ENCODE results near the gene POLDIP3.
"Not testable (repeated sequence)": the region's sequence is repeated elsewhere in the genome, so short reads cannot be mapped to it uniquely, and the experiment has no call there.

Gene POLDIP3

DNA sequence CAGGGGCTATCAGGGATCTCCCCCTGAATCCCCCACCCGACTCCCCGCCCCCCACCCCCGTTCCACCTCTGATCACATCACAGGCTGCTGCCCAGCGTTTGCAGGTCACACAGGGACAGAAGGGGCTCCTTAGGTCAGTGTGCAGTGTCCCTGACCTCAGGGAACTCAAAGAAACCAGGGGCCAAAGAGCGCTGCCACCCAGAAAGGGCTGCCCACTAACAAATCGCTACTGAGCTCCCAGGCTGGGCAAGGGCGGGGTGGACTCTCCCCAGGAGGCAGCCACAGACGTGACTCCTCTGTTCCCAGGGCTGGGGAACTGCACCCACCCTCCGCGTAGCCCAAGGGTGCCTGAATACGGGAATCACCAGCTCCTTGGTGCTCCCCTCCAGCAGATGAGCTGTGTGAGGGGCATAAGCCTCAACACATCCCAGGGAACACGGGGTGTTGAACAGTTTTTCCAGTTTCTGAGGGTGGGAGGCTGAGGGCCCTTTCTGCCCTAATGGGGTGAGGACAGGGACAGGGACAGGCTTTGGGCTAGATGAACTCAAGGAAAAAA, 9.9 kb upstream of the POLDIP3 start:
- DNase-seq (ENCODE audit: insufficient read length) (no peak), FAIRE-seq (no peak)
- no peak for TF ChIP-seq POLR2AphosphoS5 (IDR thresholded peaks at IDR 0.05; ENCODE audit: low read depth, low read length)
- no peak for TF ChIP-seq POLR2A (IDR thresholded peaks at IDR 0.05; ENCODE audit: low read depth, low read length)
- no peak for TF ChIP-seq TAF1 (IDR thresholded peaks at IDR 0.05; ENCODE audit: borderline replicate concordance, low read depth, low read length)

DNA sequence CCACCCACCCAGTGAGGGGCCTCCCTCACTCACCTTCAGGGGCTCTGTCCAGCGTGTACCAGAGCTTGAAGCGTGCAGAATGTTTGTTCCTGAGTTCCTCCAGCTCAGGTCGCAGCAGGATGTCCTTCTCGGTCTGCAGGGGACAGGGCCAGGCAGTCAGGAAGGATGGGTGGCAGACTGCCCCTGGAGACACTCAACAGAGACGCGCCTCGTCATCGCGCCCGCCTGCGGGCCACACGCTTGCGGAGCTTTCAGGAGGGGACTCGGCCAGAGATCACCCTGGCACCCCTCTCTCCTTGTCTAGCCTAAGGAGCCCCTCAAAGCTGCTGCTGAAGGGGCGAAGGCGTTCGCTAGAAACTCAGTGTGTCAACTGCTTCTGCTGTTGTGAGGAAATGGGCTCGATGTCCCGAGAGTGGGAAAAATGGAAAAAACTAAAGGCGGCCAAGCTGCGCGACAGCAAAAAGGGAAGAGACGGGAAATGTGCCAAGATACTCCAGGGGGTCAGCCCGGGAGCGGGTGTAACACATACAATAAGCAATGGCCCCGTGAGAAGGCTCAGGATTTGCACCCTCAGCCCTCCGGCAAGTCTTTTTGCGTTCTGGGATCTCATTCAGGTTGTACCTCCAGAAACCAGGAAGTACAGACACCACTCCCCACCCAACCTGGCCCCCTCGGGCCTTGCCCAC, 9.2 kb upstream of the POLDIP3 start:
- FAIRE-seq (peak; percentile 84), DNase-seq (ENCODE audit: insufficient read length) (no peak)
- no peak for TF ChIP-seq POLR2A (IDR thresholded peaks at IDR 0.05; ENCODE audit: low read depth, low read length)
- no peak for TF ChIP-seq TAF1 (IDR thresholded peaks at IDR 0.05; ENCODE audit: borderline replicate concordance, low read depth, low read length)
- TF ChIP-seq POLR2AphosphoS5 (IDR thresholded peaks at IDR 0.05; ENCODE audit: low read depth, low read length): no peak

DNA sequence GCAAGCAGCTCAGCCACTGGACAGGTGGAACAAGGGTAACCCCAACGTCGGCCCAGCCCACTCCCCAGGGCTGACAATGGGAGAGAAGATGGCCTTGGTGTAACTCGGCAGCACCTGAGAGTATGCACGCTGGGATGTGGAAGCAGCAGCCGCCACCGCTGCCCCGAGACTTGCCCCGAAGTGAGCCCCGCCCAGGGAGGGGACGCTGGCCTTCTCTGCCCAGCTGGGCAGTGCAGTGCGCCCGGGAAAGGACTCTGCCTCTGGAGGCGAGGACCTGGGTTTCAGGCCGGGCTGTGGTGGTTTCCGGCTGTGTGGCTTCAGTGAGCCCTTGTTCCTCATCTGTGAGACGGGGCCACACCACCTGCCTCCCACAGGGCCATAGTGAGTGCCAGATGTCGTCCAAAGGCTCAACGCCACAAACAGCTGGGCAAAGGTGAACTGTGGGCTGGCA, 8.6 kb upstream of the POLDIP3 start:
- DNase-seq (ENCODE audit: insufficient read length): no peak
- FAIRE-seq: no peak
- TF ChIP-seq POLR2AphosphoS5 (IDR thresholded peaks at IDR 0.05; ENCODE audit: low read depth, low read length) (no peak), POLR2A (IDR thresholded peaks at IDR 0.05; ENCODE audit: low read depth, low read length) (no peak), TAF1 (IDR thresholded peaks at IDR 0.05; ENCODE audit: borderline replicate concordance, low read depth, low read length) (no peak)

DNA sequence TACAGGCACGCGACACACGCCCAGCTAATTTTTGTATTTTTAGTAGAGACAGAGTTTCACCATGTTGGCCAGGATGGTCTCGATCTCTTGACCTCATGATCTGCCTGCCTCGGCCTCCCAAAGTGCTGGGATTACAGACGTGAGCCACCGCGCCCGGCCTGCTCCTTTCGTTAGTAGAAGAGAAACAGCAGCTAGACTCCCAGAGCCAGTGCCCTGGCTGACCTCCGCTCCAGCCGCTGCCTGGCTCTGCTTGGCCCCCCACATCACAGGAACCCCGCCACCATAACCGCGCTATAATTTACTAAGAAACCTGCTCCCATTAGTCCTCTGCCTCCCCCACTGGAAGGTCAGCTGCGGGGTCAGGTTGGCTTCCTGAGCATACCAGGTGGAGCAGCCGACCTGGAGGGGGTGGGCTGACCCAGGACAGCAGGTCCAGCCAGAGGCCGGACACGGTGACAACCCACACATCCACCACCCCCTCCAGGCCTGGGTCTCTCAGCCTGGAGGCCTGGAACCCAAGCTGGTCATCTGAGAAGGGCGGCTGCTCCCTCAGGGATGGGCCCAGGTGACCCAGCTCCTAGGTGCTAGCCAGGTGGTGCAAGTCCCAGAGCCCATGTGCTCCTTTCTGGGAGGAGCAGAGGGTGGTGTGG, 7.5 kb upstream of the POLDIP3 start:
- FAIRE-seq: no peak
- no peak for DNase-seq (ENCODE audit: insufficient read length)
- TF ChIP-seq POLR2AphosphoS5 (IDR thresholded peaks at IDR 0.05; ENCODE audit: low read depth, low read length) (no peak), TAF1 (IDR thresholded peaks at IDR 0.05; ENCODE audit: borderline replicate concordance, low read depth, low read length) (no peak), POLR2A (IDR thresholded peaks at IDR 0.05; ENCODE audit: low read depth, low read length) (no peak)

DNA sequence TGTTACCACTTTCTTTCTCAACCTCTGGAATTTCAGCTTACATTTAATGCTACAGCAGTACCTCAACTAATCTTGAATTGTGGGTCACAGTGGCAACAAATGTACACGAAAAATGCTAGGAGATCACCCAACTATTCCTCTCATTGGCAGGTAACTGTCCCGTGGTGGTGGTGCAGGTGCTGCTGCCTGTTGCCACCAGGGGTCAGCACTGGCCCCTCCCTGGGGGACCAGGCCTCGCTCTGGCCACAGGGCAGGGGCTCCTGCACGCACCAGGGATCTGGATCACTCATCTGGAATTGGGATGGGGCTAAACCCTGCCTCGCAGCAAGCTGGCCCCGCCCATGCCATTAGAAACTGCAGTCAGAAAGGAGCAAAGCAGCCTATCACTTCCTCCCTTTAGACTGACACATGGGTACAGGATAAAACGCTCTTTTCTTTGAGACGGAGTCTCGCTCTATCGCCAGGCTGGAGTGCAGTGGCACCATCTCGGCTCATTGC, 6.9 kb upstream of the POLDIP3 start:
- TF ChIP-seq POLR2AphosphoS5 (IDR thresholded peaks at IDR 0.05; ENCODE audit: low read depth, low read length) (no peak), TAF1 (IDR thresholded peaks at IDR 0.05; ENCODE audit: borderline replicate concordance, low read depth, low read length) (no peak), POLR2A (IDR thresholded peaks at IDR 0.05; ENCODE audit: low read depth, low read length) (no peak)
- DNase-seq (ENCODE audit: insufficient read length) (peak; percentile 87), FAIRE-seq (peak; percentile 84)

DNA sequence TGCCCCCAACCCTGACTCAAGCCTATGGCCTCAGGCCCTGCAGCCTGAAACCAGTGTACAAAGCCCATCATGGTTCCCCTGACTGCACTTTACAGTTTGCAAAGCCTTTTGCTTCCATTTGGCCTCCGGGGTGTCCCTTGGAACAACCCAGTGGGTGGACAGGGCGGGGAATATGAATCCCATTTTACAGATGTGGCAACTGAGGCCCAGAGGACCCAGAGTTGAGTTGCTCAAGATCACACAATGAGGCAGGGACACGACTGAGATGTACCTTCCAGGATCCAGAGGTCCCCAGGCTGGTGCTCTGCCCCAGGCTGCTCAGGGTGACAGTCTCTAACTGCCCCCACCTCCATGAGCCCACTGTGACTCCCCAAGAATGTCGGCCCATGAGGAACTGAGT, 5.4 kb upstream of the POLDIP3 start:
- no peak for DNase-seq (ENCODE audit: insufficient read length)
- FAIRE-seq: no peak
- TF ChIP-seq POLR2A (IDR thresholded peaks at IDR 0.05; ENCODE audit: low read depth, low read length) (no peak), TAF1 (IDR thresholded peaks at IDR 0.05; ENCODE audit: borderline replicate concordance, low read depth, low read length) (no peak), POLR2AphosphoS5 (IDR thresholded peaks at IDR 0.05; ENCODE audit: low read depth, low read length) (no peak)

DNA sequence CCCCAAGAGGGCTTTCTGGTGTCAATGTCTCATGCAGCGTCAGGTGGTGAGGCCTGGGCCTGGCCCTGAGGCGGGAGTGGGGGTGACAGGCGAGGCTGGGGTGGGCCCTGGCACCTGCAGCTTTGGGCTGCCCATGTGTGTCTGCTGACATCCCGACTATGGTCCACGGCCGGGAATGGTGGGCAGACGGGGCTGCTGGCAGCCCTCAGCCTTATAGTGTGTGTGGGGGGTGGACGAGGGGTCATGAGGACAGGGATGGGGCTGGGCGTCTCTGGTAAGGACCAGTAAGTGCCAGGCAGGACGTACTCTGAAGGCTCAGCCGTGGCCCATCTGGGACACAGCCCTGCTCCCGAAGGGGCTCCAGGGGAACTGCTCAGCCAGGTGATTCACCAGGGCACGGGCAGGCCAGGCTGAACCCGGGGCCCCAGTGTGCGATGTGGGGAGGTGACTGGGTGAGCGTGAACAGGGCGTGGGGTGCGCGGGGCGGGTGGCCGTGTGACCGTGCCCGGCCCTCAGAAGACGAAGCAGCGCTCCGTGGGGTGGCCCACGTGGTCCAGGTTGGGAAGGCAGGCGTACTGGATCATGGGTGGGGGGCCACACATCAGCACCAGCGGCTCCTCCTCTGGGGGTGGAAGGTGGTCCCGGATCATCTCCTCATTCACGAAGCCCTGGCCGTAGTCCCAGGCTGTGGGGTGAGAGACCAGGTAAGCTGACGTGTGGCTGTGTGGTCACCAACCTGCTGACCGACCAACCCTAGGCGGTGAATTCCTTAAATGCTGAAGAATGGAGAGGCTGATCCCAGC, 4.8 kb upstream of the POLDIP3 start:
- DNase-seq (ENCODE audit: insufficient read length): no peak
- no peak for FAIRE-seq
- no peak for TF ChIP-seq POLR2A (IDR thresholded peaks at IDR 0.05; ENCODE audit: low read depth, low read length)
- no peak for TF ChIP-seq TAF1 (IDR thresholded peaks at IDR 0.05; ENCODE audit: borderline replicate concordance, low read depth, low read length)
- TF ChIP-seq POLR2AphosphoS5 (IDR thresholded peaks at IDR 0.05; ENCODE audit: low read depth, low read length): no peak

DNA sequence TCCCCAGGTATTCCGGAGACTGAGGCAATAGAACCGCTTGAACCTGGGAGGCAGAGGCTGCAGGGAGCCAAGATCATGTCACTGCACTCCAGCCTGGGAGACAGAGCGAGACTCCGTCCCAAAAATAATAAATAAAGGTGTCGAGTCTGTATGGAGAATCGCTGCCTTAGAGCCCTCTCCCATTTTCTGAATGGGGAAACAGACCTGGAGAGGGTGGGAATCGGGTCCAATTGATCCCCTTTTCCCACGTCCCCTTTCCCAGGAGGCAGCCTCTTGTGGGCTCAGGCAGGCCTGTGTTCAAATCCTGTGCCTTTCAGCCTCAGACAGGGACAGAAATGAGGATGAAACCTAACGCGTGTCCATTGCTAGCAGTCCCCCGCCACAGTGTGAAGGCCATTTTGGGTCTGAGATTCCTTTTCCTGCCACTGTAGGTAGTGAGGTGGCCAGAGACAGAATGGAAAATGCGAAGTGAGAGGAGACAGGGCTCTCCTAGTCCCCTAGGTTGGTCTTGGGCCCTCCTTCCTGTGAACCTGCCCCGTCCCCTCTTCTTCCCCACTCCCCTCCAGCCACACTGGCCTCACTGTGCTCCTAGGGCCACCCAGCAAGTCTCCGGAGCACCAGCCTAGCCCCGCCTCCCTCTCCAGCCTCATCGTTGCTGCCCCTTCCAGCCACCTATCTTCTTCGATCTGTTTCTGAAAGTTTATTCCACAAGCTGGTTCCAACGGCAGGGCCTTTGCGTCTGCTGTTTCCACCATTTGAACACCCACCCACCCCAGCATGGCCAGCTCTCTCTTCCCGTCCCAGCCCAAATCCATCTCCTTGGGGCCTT, 2.7 kb upstream of the POLDIP3 start:
- no peak for FAIRE-seq
- TF ChIP-seq TAF1 (IDR thresholded peaks at IDR 0.05; ENCODE audit: borderline replicate concordance, low read depth, low read length) (no peak), POLR2AphosphoS5 (IDR thresholded peaks at IDR 0.05; ENCODE audit: low read depth, low read length) (no peak)
- DNase-seq (ENCODE audit: insufficient read length): no peak

DNA sequence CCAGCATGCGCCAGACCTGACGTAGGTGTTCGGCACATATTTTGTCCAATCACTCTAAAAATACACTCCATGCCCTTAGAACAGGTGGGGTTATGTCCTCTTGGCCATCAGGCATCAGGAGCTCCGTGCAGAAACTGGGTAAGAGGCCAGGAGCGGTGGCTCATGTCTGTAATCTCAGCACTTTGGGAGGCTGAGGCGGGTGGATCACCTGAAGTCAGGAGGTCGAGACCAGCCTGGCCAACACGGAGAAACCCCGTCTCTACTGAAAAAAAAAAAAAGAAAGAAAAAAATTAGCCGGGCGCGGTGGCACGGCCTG, 1.1 kb upstream of the POLDIP3 start:
- DNase-seq (ENCODE audit: insufficient read length); FAIRE-seq: not testable (repeated sequence)

DNA sequence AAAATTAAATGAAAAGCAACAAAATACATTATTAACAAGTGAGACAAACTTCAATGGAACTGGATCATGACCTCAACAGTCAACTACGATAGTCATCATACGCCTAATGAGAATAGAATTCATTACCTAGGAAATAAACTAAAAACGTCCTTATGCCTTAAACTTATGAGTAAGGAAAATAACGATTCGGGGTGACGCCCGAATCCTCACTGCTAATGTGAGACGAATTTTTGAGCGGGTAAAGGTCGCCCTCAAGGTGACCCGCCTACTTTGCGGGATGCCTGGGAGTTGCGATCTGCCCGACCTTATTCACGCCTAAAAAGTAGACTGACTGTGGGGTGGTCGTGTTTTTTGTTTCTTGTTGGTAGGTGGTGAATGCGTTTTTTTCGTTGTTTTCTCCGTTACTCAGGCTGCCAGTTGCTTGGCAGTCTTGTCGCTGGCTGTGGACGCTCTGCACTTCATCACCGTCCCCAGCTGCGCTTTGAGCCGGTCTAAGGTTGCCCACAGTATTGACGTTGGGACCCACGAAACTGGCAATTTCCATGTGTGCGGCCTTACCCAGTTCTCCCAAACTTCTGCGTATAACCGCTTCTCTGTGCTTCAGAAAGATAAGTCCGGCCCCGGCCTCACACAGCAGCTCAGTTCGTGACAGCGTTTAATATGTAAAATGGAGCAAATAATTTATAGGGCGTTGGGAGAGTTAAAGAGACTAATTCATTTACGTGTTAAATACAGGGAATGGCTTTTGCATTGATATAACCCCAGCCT, 593 bp upstream of the POLDIP3 start:
- peak; percentile 100 for TF ChIP-seq POLR2AphosphoS5 (IDR thresholded peaks at IDR 0.05; ENCODE audit: low read depth, low read length)
- TF ChIP-seq TAF1 (IDR thresholded peaks at IDR 0.05; ENCODE audit: borderline replicate concordance, low read depth, low read length): peak; percentile 83
- TF ChIP-seq POLR2A (IDR thresholded peaks at IDR 0.05; ENCODE audit: low read depth, low read length): peak; percentile 100
- DNase-seq (ENCODE audit: insufficient read length) (peak; percentile 80), FAIRE-seq (peak; percentile 98)
